GM18907 (cell line): ENCODE measurements around the gene NUDT17.

Experiments used
- ATAC-seq: cut with Tn5 transposase; IDR thresholded peaks from one replicate; pipeline ENCODE4 v1.9.1; 2021; ENCODE audit warnings: mild to moderate bottlenecking, moderate library complexity; ENCODE audit not compliant: unreplicated experiment

The NUDT17 gene

GRCh38 chr1:145887631-145888030 lies 42.2 kb downstream of the NUDT17 start:
- ATAC-seq: no peak

GRCh38 chr1:145889722-145890121 lies 44.3 kb downstream of the NUDT17 start:
- ATAC-seq: no peak

GRCh38 chr1:145891143-145891542 lies 45.7 kb downstream of the NUDT17 start:
- no peak for ATAC-seq

GRCh38 chr1:145891587-145892485 lies 46.4 kb downstream of the NUDT17 start:
- ATAC-seq: no peak

GRCh38 chr1:145892486-145893087 lies 47.2 kb downstream of the NUDT17 start:
- ATAC-seq: no peak

- ATAC-seq: no peak
These were observed 48.1 kb downstream of the NUDT17 start for GRCh38 chr1:145893306-145894055.

GRCh38 chr1:145895471-145895870 lies 50.0 kb downstream of the NUDT17 start:
- no peak for ATAC-seq

- no peak for ATAC-seq
These were observed 52.5 kb downstream of the NUDT17 start for GRCh38 chr1:145897969-145898368.
